ENCODE results near the gene INPP5K. TPM values are rescaled to one million over a fixed set of nuclear protein-coding genes. Genes with fewer than 3 reads are reported as not detected.

INPP5K gene
- total and polyA plus RNA-seq, 12 donors = 26.8 to 45.5 (median 34.8) TPM

DNA sequence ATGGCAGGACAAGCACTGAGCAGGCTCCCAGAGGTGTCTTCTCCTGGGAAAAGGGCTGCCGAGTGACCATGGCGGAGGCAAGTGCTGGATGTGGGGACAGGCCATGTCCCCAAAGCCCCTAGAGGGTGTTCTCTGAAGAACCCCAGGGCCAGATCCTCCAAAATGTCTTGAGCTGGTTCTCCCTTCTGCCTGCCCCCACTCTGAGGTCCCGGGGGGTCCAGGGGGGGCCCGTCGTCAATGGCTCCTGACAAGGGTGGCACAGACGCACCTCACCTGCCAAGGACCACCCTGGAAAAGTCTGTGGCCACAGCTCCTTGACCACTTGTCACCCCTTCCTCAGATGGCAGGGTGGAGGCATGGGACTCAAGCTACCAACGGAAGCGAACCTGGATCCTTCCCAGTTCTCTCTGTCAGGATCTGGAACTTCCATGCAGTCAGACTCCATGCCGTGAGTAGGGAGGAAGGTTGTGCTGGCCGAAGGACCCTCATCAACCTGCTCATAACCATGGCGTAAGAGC, 21.6 kb downstream of the INPP5K start:
- H3K36me3 ChIP-seq = peaks cover 0 to 55% (median 6%) of the 10 kb centered on the region in 9 donors
- H3K27ac ChIP-seq = peak overlapping the region; percentile 26 to 100 (median 96)
- H3K27me3 ChIP-seq = peaks cover 0 to 10% (median 0%) of the 10 kb centered on the region in 7 donors
- peak overlapping the region in 2 of 10 donors; percentile 13 to 14 for H3K4me3 ChIP-seq
- no peaks in the 10 kb centered on the region for H3K9me3 ChIP-seq
- intact Hi-C loops (cut with DNase I) = loop anchor here in 2 of 10 donors (2.0 to 5.0 kb wide), 2 partner anchors 16 to 37 kb away; partner anchors contain the start of gene CRK (in 1 of the 2)
- ATAC-seq (no peak), DNase-seq (no peak)
- peaks cover 12 to 85% (median 68%) of the 10 kb centered on the region in 9 donors for H3K4me1 ChIP-seq
- 70 to 82% methylated on average over 11 of the region's 11 CpGs for WGBS, 2 donors
- TF ChIP-seq, protein P1, sequence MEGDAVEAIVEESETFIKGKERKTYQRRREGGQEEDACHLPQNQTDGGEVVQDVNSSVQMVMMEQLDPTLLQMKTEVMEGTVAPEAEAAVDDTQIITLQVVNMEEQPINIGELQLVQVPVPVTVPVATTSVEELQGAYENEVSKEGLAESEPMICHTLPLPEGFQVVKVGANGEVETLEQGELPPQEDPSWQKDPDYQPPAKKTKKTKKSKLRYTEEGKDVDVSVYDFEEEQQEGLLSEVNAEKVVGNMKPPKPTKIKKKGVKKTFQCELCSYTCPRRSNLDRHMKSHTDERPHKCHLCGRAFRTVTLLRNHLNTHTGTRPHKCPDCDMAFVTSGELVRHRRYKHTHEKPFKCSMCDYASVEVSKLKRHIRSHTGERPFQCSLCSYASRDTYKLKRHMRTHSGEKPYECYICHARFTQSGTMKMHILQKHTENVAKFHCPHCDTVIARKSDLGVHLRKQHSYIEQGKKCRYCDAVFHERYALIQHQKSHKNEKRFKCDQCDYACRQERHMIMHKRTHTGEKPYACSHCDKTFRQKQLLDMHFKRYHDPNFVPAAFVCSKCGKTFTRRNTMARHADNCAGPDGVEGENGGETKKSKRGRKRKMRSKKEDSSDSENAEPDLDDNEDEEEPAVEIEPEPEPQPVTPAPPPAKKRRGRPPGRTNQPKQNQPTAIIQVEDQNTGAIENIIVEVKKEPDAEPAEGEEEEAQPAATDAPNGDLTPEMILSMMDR (IDR thresholded peaks at IDR 0.05) = no peak

DNA sequence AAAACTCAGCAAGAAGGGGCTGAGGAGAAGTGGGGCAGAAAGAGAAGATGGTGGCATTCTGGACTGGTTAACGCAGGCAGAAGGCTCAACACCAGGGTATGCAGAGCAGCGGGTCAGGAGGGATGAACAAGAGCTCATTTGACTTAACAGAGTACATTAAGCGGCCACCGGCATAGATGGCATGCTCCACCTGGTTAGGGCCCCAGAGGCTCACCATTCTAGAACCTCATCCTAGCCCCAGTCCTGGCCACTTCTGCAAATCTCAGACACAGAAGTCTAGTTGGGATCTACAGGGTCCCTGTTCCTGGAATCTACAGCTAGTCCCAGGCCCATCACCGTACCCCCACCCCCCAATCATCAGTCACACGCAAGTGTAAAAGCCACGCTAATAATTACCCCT, 22.2 kb downstream of the INPP5K start:
- TF ChIP-seq, protein P1 (IDR thresholded peaks at IDR 0.05) = no peak
- no peak for DNase-seq
- H3K4me1 ChIP-seq = peaks cover 12 to 91% (median 74%) of the 10 kb centered on the region in 9 donors
- 82 to 93% methylated on average over 7 of the region's 7 CpGs for WGBS, 2 donors
- intact Hi-C loops (cut with DNase I) = loop anchor here in 2 of 10 donors (2.0 to 5.0 kb wide), 2 partner anchors 17 to 37 kb away; partner anchors contain the start of gene CRK (in 1 of the 2)
- no peak overlapping the region for H3K4me3 ChIP-seq
- H3K27me3 ChIP-seq = peaks cover 0 to 10% (median 0%) of the 10 kb centered on the region in 7 donors
- H3K27ac ChIP-seq = peak overlapping the region in 8 of 10 donors; percentile 93 to 100 (median 98)
- H3K36me3 ChIP-seq = peaks cover 0 to 49% (median 6%) of the 10 kb centered on the region in 9 donors
- ATAC-seq = no peak
- no peaks in the 10 kb centered on the region for H3K9me3 ChIP-seq

DNA sequence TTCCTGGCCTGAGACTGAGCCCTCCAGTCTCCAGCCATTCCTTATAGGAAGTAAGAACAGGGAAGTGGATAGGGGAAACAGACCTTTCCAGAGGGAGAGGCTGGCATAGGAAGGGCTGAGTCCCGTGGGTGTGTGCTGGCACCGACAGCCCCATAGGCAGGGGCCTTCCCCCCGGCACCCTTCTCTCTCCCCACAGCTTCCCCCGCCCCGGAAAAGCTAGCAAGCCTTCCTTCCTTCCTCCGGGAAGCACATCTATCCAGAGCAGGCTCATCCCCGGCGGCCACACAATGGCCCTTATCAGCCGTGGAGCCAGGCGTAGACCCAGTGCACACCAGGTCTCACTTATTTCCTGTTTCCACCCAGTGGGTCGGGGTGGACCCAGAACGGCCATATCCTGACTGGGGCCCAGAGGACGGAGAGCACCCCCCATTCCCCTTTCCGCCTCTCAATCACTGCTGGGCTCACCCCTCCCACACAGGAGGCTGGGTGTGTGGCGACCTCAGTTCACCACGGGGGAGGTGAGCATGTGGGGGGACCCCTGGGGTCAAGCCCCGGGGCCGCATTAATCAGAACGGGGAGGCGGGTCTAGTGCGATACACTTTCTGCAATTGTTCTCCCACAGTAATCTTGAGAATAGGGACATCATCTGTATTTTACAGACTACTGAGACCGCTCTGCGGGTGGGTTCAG, 23.0 kb downstream of the INPP5K start:
- peaks cover 0 to 42% (median 6%) of the 10 kb centered on the region in 9 donors for H3K36me3 ChIP-seq
- TF ChIP-seq, protein P1 (IDR thresholded peaks at IDR 0.05) = no peak
- intact Hi-C loops (cut with DNase I) = loop anchor here in 3 of 10 donors (2.0 to 5.0 kb wide), 2 partner anchors 17 to 36 kb away; partner anchors contain the start of gene CRK (in 1 of the 3)
- peak overlapping the region; percentile 88 to 100 (median 97) for H3K27ac ChIP-seq
- ATAC-seq (peak; percentile 7 to 62 (median 36)), DNase-seq (peak; percentile 62 to 69)
- no peaks in the 10 kb centered on the region for H3K9me3 ChIP-seq
- H3K4me1 ChIP-seq = peaks cover 18 to 93% (median 81%) of the 10 kb centered on the region in 9 donors
- WGBS, 2 donors = 40 to 46% methylated on average over 23 of the region's 23 CpGs
- peak overlapping the region in 9 of 10 donors; percentile 54 to 84 (median 74) for H3K4me3 ChIP-seq
- peaks cover 0 to 10% (median 0%) of the 10 kb centered on the region in 7 donors for H3K27me3 ChIP-seq
